Uterus (tissue), 2 donors: ENCODE measurements around the gene ERC2.

Experiments
- CTCF ChIP-seq, 4 experiments: fragments of 200-600 bp in 2 of 4; fragments of 450-650 bp in 2 of 4; sonication (generic) in 2 of 4; IDR thresholded peaks; one replicate each; pipeline ENCODE4 v1.5.1; 2016 to 2019; ENCODE audit warnings: antibody characterized with exemption in 4 of 4, mild to moderate bottlenecking in 2 of 4, moderate library complexity in 1 of 4
- POLR2A ChIP-seq, 2 donors: fragments of 450-650 bp; IDR thresholded peaks; one replicate each; pipeline ENCODE4 v1.6.1; 2016; ENCODE audit warnings: antibody characterized with exemption in 2 of 2, mild to moderate bottlenecking in 1 of 2, moderate library complexity in 1 of 2

- no peak for TF ChIP-seq CTCF (IDR thresholded peaks at IDR 0.05)
- TF ChIP-seq POLR2A (IDR thresholded peaks at IDR 0.05), result no peak
Measured at GRCh38 chr3:55490276-55490913, 977.9 kb downstream of the ERC2 start.
